HUES48 (cell line): Measurements from ENCODE around the gene HIGD1C.
A peak's percentile ranks its signal among the peaks of the same experiment; 100 is the strongest.
"Not testable (repeated sequence)": the region's sequence is repeated elsewhere in the genome, so short reads cannot be mapped to it uniquely, and the experiment has no call there.

ENCODE experiments used
- H3K27ac ChIP-seq: one replicate; pipeline ENCODE4 v1.7.0; 2013; ENCODE audit warnings: low read depth, low read length, inconsistent platforms
- H3K27me3 ChIP-seq: 2 replicates; pipeline ENCODE4 v1.6.1; 2013; ENCODE audit warnings: mild to moderate bottlenecking, low read length; ENCODE audit not compliant: control insufficient read depth, insufficient read depth
- H3K36me3 ChIP-seq: 2 replicates; pipeline ENCODE4 v1.6.1; 2013; ENCODE audit warnings: low read length; ENCODE audit not compliant: control insufficient read depth, insufficient read depth
- H3K4me1 ChIP-seq: 2 replicates; pipeline ENCODE4 v1.6.1; 2013; ENCODE audit warnings: mild to moderate bottlenecking, low read length; ENCODE audit not compliant: control insufficient read depth, insufficient read depth
- H3K4me3 ChIP-seq: 2 replicates; pipeline ENCODE4 v1.5.1; 2013; ENCODE audit warnings: mild to moderate bottlenecking, low read depth, low read length
- H3K9ac ChIP-seq: 2 replicates; pipeline ENCODE4 v1.6.1; 2013; ENCODE audit warnings: mild to moderate bottlenecking, low read depth, low read length, moderate library complexity
- H3K9me3 ChIP-seq: 2 replicates; pipeline ENCODE4 v1.6.1; 2013; ENCODE audit warnings: low read length; ENCODE audit not compliant: control insufficient read depth, insufficient read depth

HIGD1C gene

GRCh38 chr12:50924439-50925341 lies 27.7 kb upstream of the HIGD1C start:
- H3K27me3 ChIP-seq: no peaks in the 10 kb centered on the region
- H3K9me3 ChIP-seq: no peaks in the 10 kb centered on the region
- H3K27ac ChIP-seq: peak overlapping the region; percentile 91
- peaks cover 58% of the 10 kb centered on the region for H3K4me1 ChIP-seq
- peak overlapping the region; percentile 56; the same call in 1 of the 2 replicates for H3K9ac ChIP-seq
- no peaks in the 10 kb centered on the region for H3K36me3 ChIP-seq
- peak overlapping the region; percentile 53 for H3K4me3 ChIP-seq

GRCh38 chr12:50925342-50925651 lies 27.0 kb upstream of the HIGD1C start:
- Histone ChIP-seq H3K9ac (no peak overlapping the region), H3K9me3 (no peaks in the 10 kb centered on the region), H3K36me3 (no peaks in the 10 kb centered on the region), H3K4me3 (peak overlapping the region; percentile 53), H3K4me1 (peaks cover 58% of the 10 kb centered on the region), H3K27me3 (no peaks in the 10 kb centered on the region), H3K27ac (peak overlapping the region; percentile 91)

DNA sequence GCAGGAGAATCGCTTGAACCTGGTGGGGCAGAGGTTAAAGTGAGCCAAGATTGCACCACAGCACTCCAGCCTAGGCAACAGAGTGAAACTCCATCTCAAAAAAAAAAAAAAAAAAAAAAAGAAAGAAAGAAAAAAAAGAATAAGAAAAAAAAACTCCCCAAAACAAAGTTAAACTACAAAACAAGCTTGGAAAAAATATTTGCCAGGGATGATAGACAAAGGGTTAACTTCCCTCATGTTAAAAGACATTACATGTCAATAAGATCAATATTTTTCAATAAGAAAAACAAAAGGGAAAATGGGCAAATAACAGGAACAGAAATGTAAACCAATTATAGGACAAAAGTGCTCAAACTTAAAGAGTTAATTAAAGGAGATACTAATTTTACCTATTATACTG lies 26.4 kb upstream of the HIGD1C start:
- Histone ChIP-seq H3K27ac (no peak overlapping the region), H3K4me3 (peak overlapping the region; percentile 53), H3K9ac (no peak overlapping the region), H3K9me3 (no peaks in the 10 kb centered on the region), H3K27me3 (no peaks in the 10 kb centered on the region), H3K4me1 (peaks cover 58% of the 10 kb centered on the region), H3K36me3 (no peaks in the 10 kb centered on the region)

DNA sequence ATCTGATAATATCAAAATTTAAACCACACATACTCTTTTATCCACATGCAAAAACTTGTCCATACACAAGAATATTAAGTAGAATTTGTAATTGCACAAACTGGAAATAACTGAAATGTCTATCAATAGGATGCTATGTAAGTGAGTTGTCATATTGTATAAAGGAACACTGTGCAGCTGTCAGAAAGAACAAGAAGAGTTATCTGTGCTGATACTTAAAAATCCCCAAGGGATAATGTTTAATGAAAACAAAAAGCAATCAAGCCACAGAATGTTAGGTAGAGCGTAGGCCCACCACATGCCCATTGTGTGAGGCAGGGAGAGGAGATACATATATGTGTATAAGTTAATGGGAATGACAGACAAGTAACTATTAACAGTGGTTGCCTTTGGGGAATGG lies 25.9 kb upstream of the HIGD1C start:
- Histone ChIP-seq H3K27ac (no peak overlapping the region), H3K4me3 (peak overlapping the region; percentile 53), H3K4me1 (peaks cover 58% of the 10 kb centered on the region)

GRCh38 chr12:50926932-50927331 lies 25.4 kb upstream of the HIGD1C start:
- H3K27me3 ChIP-seq, H3K9me3 ChIP-seq, H3K27ac ChIP-seq, H3K9ac ChIP-seq, H3K36me3 ChIP-seq: not testable (repeated sequence)
- Histone ChIP-seq H3K4me1 (peaks cover 54% of the 10 kb centered on the region), H3K4me3 (peak overlapping the region; percentile 53)

More for the DNA sequence above, 25.9 kb upstream of the HIGD1C start:
- Histone ChIP-seq H3K9me3 (no peaks in the 10 kb centered on the region), H3K9ac (no peak overlapping the region), H3K36me3 (no peaks in the 10 kb centered on the region), H3K27me3 (no peaks in the 10 kb centered on the region)

GRCh38 chr12:50927356-50927755 lies 25.0 kb upstream of the HIGD1C start:
- H3K27ac ChIP-seq: no peak overlapping the region
- H3K4me3 ChIP-seq: peak overlapping the region; percentile 53; the same call in 1 of the 2 replicates
- H3K27me3 ChIP-seq: no peaks in the 10 kb centered on the region
- H3K9ac ChIP-seq: no peak overlapping the region
- no peaks in the 10 kb centered on the region for H3K9me3 ChIP-seq
- H3K4me1 ChIP-seq: peaks cover 51% of the 10 kb centered on the region
- no peaks in the 10 kb centered on the region for H3K36me3 ChIP-seq

GRCh38 chr12:50927766-50928224 lies 24.5 kb upstream of the HIGD1C start:
- Histone ChIP-seq H3K27ac (no peak overlapping the region), H3K36me3 (no peaks in the 10 kb centered on the region), H3K4me1 (peaks cover 46% of the 10 kb centered on the region), H3K4me3 (no peak overlapping the region), H3K27me3 (no peaks in the 10 kb centered on the region), H3K9ac (no peak overlapping the region), H3K9me3 (no peaks in the 10 kb centered on the region)

- peaks cover 41% of the 10 kb centered on the region for H3K4me1 ChIP-seq
- H3K27ac ChIP-seq: no peak overlapping the region
Observed at GRCh38 chr12:50928392-50928791, 24.0 kb upstream of the HIGD1C start.

GRCh38 chr12:50929831-50930230 lies 22.5 kb upstream of the HIGD1C start:
- no peaks in the 10 kb centered on the region for H3K27me3 ChIP-seq
- peaks cover 29% of the 10 kb centered on the region for H3K4me1 ChIP-seq
- no peak overlapping the region for H3K4me3 ChIP-seq
- no peak overlapping the region for H3K27ac ChIP-seq
- no peaks in the 10 kb centered on the region for H3K9me3 ChIP-seq
- no peak overlapping the region for H3K9ac ChIP-seq
- no peaks in the 10 kb centered on the region for H3K36me3 ChIP-seq

More at GRCh38 chr12:50928392-50928791, 24.0 kb upstream of the HIGD1C start:
- Histone ChIP-seq H3K36me3 (no peaks in the 10 kb centered on the region), H3K27me3 (no peaks in the 10 kb centered on the region), H3K9ac (no peak overlapping the region), H3K9me3 (no peaks in the 10 kb centered on the region), H3K4me3 (no peak overlapping the region)

- peaks cover 30% of the 10 kb centered on the region for H3K4me1 ChIP-seq
- H3K27me3 ChIP-seq, H3K9me3 ChIP-seq, H3K9ac ChIP-seq, H3K36me3 ChIP-seq, H3K27ac ChIP-seq, H3K4me3 ChIP-seq: not testable (repeated sequence)
Observed at GRCh38 chr12:50930477-50930876, 21.9 kb upstream of the HIGD1C start.

DNA sequence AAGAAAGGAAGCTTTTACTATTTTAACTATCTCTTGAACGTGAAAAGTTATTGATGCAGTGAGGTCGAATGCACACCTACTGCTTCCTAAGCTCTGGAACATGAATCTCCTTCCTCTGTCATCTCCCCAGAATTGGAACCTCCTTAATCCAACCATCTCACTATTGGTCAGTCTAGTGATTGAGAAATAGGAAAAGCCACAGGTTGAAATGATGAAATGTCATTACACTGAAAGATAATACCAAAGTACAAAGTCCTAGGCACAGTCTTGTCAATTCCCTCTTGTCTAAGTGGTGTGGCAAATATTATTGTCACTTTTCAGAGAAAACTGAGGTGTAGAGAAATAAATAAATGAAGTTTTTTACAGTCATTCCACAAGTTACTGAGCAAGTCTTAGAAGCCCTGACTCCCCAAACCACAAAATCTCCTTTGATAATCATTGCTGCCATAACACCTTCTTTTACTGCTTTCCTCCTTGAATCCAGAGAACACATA lies 19.5 kb upstream of the HIGD1C start:
- Histone ChIP-seq H3K9me3 (no peaks in the 10 kb centered on the region; the same call in 1 of the 2 replicates), H3K9ac (no peak overlapping the region), H3K27me3 (no peaks in the 10 kb centered on the region), H3K4me3 (no peak overlapping the region), H3K36me3 (no peaks in the 10 kb centered on the region), H3K4me1 (peaks cover 19% of the 10 kb centered on the region), H3K27ac (no peak overlapping the region)
